Pancreas (tissue), 10 donors: ENCODE data around the gene SCNN1A. TPM values are rescaled to one million over a fixed set of nuclear protein-coding genes. Genes with fewer than 3 reads are reported as not detected.
"Not testable (repeated sequence)": the region's sequence is repeated elsewhere in the genome, so short reads cannot be mapped to it uniquely, and the experiment has no call there.

Experiments used
- ATAC-seq, 4 donors: fragments of 200-7000 bp; cut with Tn5 transposase; one replicate each; pipeline versions ENCODE4 v1.8.0 to v1.9.1; 2020; ENCODE audit warnings: mild to moderate bottlenecking in 4 of 4, moderate library complexity in 4 of 4
- DNase-seq, 6 donors: peaks; one replicate each; pipeline ENCODE4 v3.0.0-alpha.2; 2020
- FAIRE-seq: peaks from 2 replicates; lab custom pipeline; 2012; peaks lifted over from hg19 to GRCh38; lab: Jason Lieb, UNC
- H3K27ac ChIP-seq, 4 donors: fragments of 200-600 bp; sonication (generic); 1 replicate in 3 of 4; 2 replicates in 1 of 4; pipeline versions ENCODE4 v1.5.0 to v1.8.0; 2020
- H3K27me3 ChIP-seq, 4 donors: fragments of 200-600 bp; one replicate each; pipeline ENCODE4 v1.8.0; 2021
- H3K36me3 ChIP-seq, 3 donors: fragments of 200-600 bp; sonication (generic) in 1 of 3; one replicate each; pipeline versions ENCODE4 v1.5.0 to v1.8.0; 2020 to 2021
- H3K4me1 ChIP-seq, 3 donors: fragments of 200-600 bp; one replicate each; pipeline ENCODE4 v1.8.0; 2021
- H3K4me3 ChIP-seq, 4 donors: fragments of 200-600 bp; sonication (generic) in 2 of 4; one replicate each; pipeline versions ENCODE4 v1.5.0 to v1.8.0; 2020 to 2021
- H3K9me3 ChIP-seq, 4 donors: fragments of 200-600 bp; one replicate each; pipeline ENCODE4 v1.8.0; 2021
- CTCF ChIP-seq, 4 donors: fragments of 200-600 bp; sonication (generic) in 3 of 4; IDR thresholded peaks; one replicate each; pipeline versions ENCODE4 v1.5.0 to v1.8.0; 2021; ENCODE audit warnings: antibody characterized with exemption in 4 of 4
- WGBS, 2 donors: extraction: QIAGEN DNeasy Blood & Tissue Kit; methylation state at CpG; one replicate each; pipeline ENCODE4 v1.1.7; 2013; 5-methylcytosine and 5-hydroxymethylcytosine counted together
- intact Hi-C, 3 donors: fragments of 100-400 bp; cut with DNase I; formaldehyde crosslinking; loops; one replicate each; pipeline versions ENCODE4 v1.11.1 to v1.14.2; 2022
- polyA plus RNA-seq, 2 donors: library from polyadenylated mRNA; stranded (reverse); fragments of 200-250 nt; gene quantifications; one replicate each; pipeline ENCODE4 v1.2.3, GENCODE V29; 2013
- total RNA-seq, 6 donors: library from RNA; stranded (reverse); fragmentation: NEBNext Ultra II Directional in 4 of 6; extraction: Animal tissue kit (Norgen Biotek cat#: 25700) in 4 of 6; gene quantifications; one replicate each; pipeline versions ENCODE4 v1.2.1 to v1.2.4, GENCODE V29; 2021 to 2023
- donor health status: healthy with polysubstance abuse.
- donor health status: DM: no; HTN: no; CAD: no; lungs with moderate emphysema.
- donor health status: DM: no; HTN: no; CAD: no.
- donor health status: control.
- donor health status: control.
- donor health status: Bipolar disorder and iron deficiency.
- donor health status: DM: yes; HTN: yes; CAD: no.
- donor health status: DM: no; HTN: no; CAD: no.
- donor health status: DM: no; HTN: no; CAD: no.
- donor health status: DM: yes; HTN: yes; CAD: no.

The SCNN1A gene
- total and polyA plus RNA-seq, 8 donors = 21.0 to 87.8 (median 39.9) TPM

GRCh38 chr12:6346235-6346832 lies 29.0 kb downstream of the SCNN1A start:
- no peak for DNase-seq
- intact Hi-C loops = no loop called here
- Histone ChIP-seq H3K4me1 (peaks cover 10 to 41% (median 12%) of the 10 kb centered on the region in 3 donors), H3K27me3 (no peaks in the 10 kb centered on the region), H3K36me3 (peaks cover 0 to 7% (median 0%) of the 10 kb centered on the region in 3 donors), H3K27ac (peak overlapping the region in 2 of 4 donors; percentile 30 to 67), H3K4me3 (no peak overlapping the region), H3K9me3 (no peaks in the 10 kb centered on the region)
- no peak for FAIRE-seq
- TF ChIP-seq CTCF (IDR thresholded peaks at IDR 0.05) = no peak
- WGBS, 2 donors = 75 to 78% methylated on average over 5 of the region's 5 CpGs
- ATAC-seq = no peak

- no peak for TF ChIP-seq CTCF (IDR thresholded peaks at IDR 0.05)
- WGBS, 2 donors = 75 to 76% methylated on average over 10 of the region's 10 CpGs
- intact Hi-C loops = no loop called here
- no peaks in the 10 kb centered on the region for H3K27me3 ChIP-seq
- H3K27ac ChIP-seq = peak overlapping the region in 2 of 4 donors; percentile 30 to 67
- DNase-seq (peak in 2 of 6 donors; percentile 46 to 66), FAIRE-seq (no peak), ATAC-seq (peak in 2 of 4 donors; percentile 7 to 49)
- no peak overlapping the region for H3K4me3 ChIP-seq
- peaks cover 10 to 41% (median 12%) of the 10 kb centered on the region in 3 donors for H3K4me1 ChIP-seq
- no peaks in the 10 kb centered on the region for H3K9me3 ChIP-seq
- H3K36me3 ChIP-seq = peaks cover 0 to 7% (median 0%) of the 10 kb centered on the region in 3 donors
These were observed 29.9 kb downstream of the SCNN1A start for GRCh38 chr12:6345319-6346091.

GRCh38 chr12:6344101-6344660 lies 31.2 kb downstream of the SCNN1A start:
- H3K36me3 ChIP-seq, H3K9me3 ChIP-seq, ATAC-seq, intact Hi-C loops, H3K4me3 ChIP-seq, FAIRE-seq, DNase-seq, H3K27ac ChIP-seq, H3K27me3 ChIP-seq: not testable (repeated sequence)
- 87 to 95% methylated on average over 10 to 11 of the region's 11 CpGs for WGBS, 2 donors
- peaks cover 10 to 45% (median 12%) of the 10 kb centered on the region in 3 donors for H3K4me1 ChIP-seq

- DNase-seq (no peak), FAIRE-seq (no peak), ATAC-seq (no peak)
- 69 to 77% methylated on average over 5 of the region's 5 CpGs for WGBS, 2 donors
- Histone ChIP-seq H3K4me3 (no peak overlapping the region), H3K27me3 (no peaks in the 10 kb centered on the region), H3K27ac (no peak overlapping the region), H3K9me3 (no peaks in the 10 kb centered on the region), H3K36me3 (peaks cover 0 to 7% (median 0%) of the 10 kb centered on the region in 3 donors), H3K4me1 (peaks cover 10 to 51% (median 12%) of the 10 kb centered on the region in 3 donors)
- no peak for TF ChIP-seq CTCF (IDR thresholded peaks at IDR 0.05)
- intact Hi-C loops = no loop called here
These were observed 31.8 kb downstream of the SCNN1A start for GRCh38 chr12:6343518-6343917.

GRCh38 chr12:6342140-6342889 lies 33.0 kb downstream of the SCNN1A start:
- no peak for ATAC-seq
- no peak for FAIRE-seq

More at GRCh38 chr12:6342140-6342889, 33.0 kb downstream of the SCNN1A start:
- peaks cover 17 to 54% (median 22%) of the 10 kb centered on the region in 3 donors for H3K4me1 ChIP-seq
- no peaks in the 10 kb centered on the region for H3K9me3 ChIP-seq
- no peak for DNase-seq
- intact Hi-C loops = no loop called here
- WGBS, 2 donors = 30 to 35% methylated on average over 7 of the region's 7 CpGs
- H3K27ac ChIP-seq = peak overlapping the region; percentile 69 to 99 (median 88)
- no peak for TF ChIP-seq CTCF (IDR thresholded peaks at IDR 0.05)
- H3K36me3 ChIP-seq = peaks cover 0 to 5% (median 0%) of the 10 kb centered on the region in 3 donors
- no peaks in the 10 kb centered on the region for H3K27me3 ChIP-seq
- peak overlapping the region; percentile 67 to 90 (median 81) for H3K4me3 ChIP-seq
